Measurements from ENCODE around the gene YIF1B. TPM values are rescaled to one million over a fixed set of nuclear protein-coding genes. Genes with fewer than 3 reads are reported as not detected.

The YIF1B gene
- total and polyA plus RNA-seq, 5 donors from 2014 or later: 22.9 to 47.7 (median 35.6) TPM

DNA sequence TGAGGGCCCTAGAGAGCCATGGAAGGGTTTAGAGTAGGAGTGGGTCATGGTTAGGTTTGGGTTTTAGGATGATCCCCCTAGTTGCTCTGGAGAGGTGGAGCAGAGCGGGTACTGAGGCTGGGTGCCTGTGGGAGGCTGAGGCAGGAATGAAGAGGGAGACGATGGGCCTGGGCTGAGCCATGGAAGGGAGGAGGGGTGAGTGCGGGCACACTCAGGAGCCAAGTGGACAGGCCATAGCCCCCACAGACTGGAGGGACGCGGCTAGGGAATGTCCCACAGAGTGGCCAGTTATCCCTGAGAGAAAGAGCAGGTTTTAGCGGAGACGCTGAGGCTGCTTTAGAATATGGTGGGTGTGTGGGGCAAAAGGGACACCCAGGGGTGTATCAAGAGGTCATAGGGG, 13.9 kb upstream of the YIF1B start:
- Mint-ChIP-seq H3K4me3 (no peak overlapping the region), H3K4me1 (peaks cover 0 to 5% (median 1%) of the 10 kb centered on the region in 4 donors), H3K27me3 (no peaks in the 10 kb centered on the region), H3K27ac (peak overlapping the region in 1 of 3 donors; percentile 18), H3K9me3 (no peaks in the 10 kb centered on the region), H3K36me3 (peaks cover 28% of the 10 kb centered on the region)
- ATAC-seq (ENCODE audit: low read depth in 2 of 2) (no peak), DNase-seq (no peak)
- no peaks in the 10 kb centered on the region for H3K27me3 ChIP-seq (ENCODE audit: control insufficient read depth, insufficient read depth, low read length)
- peaks cover 22% of the 10 kb centered on the region for H3K36me3 ChIP-seq (ENCODE audit: control insufficient read depth, insufficient read depth, low read length)
- no peaks in the 10 kb centered on the region for H3K9me3 ChIP-seq (ENCODE audit: control insufficient read depth in 2 of 2, low read length in 2 of 2)
- no peaks in the 10 kb centered on the region for H3K4me1 ChIP-seq (ENCODE audit: control insufficient read depth, insufficient read depth, low read length, poor library complexity, severe bottlenecking)
- H3K4me3 ChIP-seq (ENCODE audit: low read depth, low read length): no peak overlapping the region
- H3K27ac ChIP-seq (ENCODE audit: insufficient read depth, low read length, poor library complexity, severe bottlenecking): no peak overlapping the region

GRCh38 chr19:38326591-38326990, 10.8 kb upstream of the YIF1B start:
- peak overlapping the region in 1 of 3 donors; percentile 63 for H3K27ac Mint-ChIP-seq
- H3K4me3 Mint-ChIP-seq: no peak overlapping the region
- no peak overlapping the region for H3K4me3 ChIP-seq (ENCODE audit: low read depth, low read length)
- no peak for ATAC-seq (ENCODE audit: low read depth in 2 of 2)
- no peaks in the 10 kb centered on the region for H3K27me3 ChIP-seq (ENCODE audit: control insufficient read depth, insufficient read depth, low read length)
- peaks cover 33% of the 10 kb centered on the region for H3K36me3 Mint-ChIP-seq
- peaks cover 3% of the 10 kb centered on the region for H3K4me1 ChIP-seq (ENCODE audit: control insufficient read depth, insufficient read depth, low read length, poor library complexity, severe bottlenecking)
- no peaks in the 10 kb centered on the region for H3K27me3 Mint-ChIP-seq
- DNase-seq: no peak
- H3K9me3 Mint-ChIP-seq: no peaks in the 10 kb centered on the region
- H3K27ac ChIP-seq (ENCODE audit: insufficient read depth, low read length, poor library complexity, severe bottlenecking): no peak overlapping the region
- H3K9me3 ChIP-seq (ENCODE audit: control insufficient read depth in 2 of 2, low read length in 2 of 2): no peaks in the 10 kb centered on the region
- peaks cover 9 to 13% (median 12%) of the 10 kb centered on the region in 4 donors for H3K4me1 Mint-ChIP-seq
- H3K36me3 ChIP-seq (ENCODE audit: control insufficient read depth, insufficient read depth, low read length): peaks cover 22% of the 10 kb centered on the region

GRCh38 chr19:38324431-38324830, 8.7 kb upstream of the YIF1B start:
- H3K4me3 Mint-ChIP-seq: no peak overlapping the region
- H3K4me3 ChIP-seq (ENCODE audit: low read depth, low read length): no peak overlapping the region
- H3K36me3 ChIP-seq (ENCODE audit: control insufficient read depth, insufficient read depth, low read length): peaks cover 22% of the 10 kb centered on the region

DNA sequence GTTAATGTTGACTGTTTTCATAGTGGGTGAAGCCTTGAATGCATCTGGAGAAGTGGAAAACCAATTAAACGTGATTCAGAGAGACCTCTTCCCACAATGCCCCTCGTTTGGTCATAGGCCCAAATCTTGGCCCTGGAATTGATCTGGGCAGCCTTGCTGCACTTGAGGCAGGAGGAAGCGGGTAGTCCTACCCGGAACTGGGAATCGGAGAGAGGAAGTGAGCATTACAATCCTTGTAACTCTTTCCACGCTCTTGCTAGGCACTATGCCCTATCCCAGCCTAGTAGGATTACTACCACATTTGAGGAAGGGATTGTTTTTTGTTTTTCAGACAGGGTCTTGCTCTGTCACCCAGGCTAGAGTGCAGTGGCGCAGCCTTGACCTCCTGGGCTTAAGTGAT, 7.5 kb upstream of the YIF1B start:
- Mint-ChIP-seq H3K4me3 (peak overlapping the region in 1 of 4 donors; percentile 82), H3K27me3 (no peaks in the 10 kb centered on the region), H3K9me3 (no peaks in the 10 kb centered on the region), H3K4me1 (peaks cover 15 to 40% (median 28%) of the 10 kb centered on the region in 4 donors), H3K36me3 (peaks cover 23% of the 10 kb centered on the region), H3K27ac (peak overlapping the region in 2 of 3 donors; percentile 76 to 78)
- H3K36me3 ChIP-seq (ENCODE audit: control insufficient read depth, insufficient read depth, low read length): peaks cover 21% of the 10 kb centered on the region
- H3K4me1 ChIP-seq (ENCODE audit: control insufficient read depth, insufficient read depth, low read length, poor library complexity, severe bottlenecking): peaks cover 31% of the 10 kb centered on the region
- H3K4me3 ChIP-seq (ENCODE audit: low read depth, low read length): no peak overlapping the region
- no peaks in the 10 kb centered on the region for H3K9me3 ChIP-seq (ENCODE audit: control insufficient read depth in 2 of 2, low read length in 2 of 2)
- DNase-seq (no peak), ATAC-seq (ENCODE audit: low read depth in 2 of 2) (no peak)
- H3K27ac ChIP-seq (ENCODE audit: insufficient read depth, low read length, poor library complexity, severe bottlenecking): no peak overlapping the region
- no peaks in the 10 kb centered on the region for H3K27me3 ChIP-seq (ENCODE audit: control insufficient read depth, insufficient read depth, low read length)

More at GRCh38 chr19:38324431-38324830, 8.7 kb upstream of the YIF1B start:
- no peaks in the 10 kb centered on the region for H3K27me3 Mint-ChIP-seq
- H3K4me1 Mint-ChIP-seq: peaks cover 12 to 29% (median 21%) of the 10 kb centered on the region in 4 donors
- Histone ChIP-seq H3K27me3 (ENCODE audit: control insufficient read depth, insufficient read depth, low read length) (no peaks in the 10 kb centered on the region), H3K9me3 (ENCODE audit: control insufficient read depth in 2 of 2, low read length in 2 of 2) (no peaks in the 10 kb centered on the region), H3K4me1 (ENCODE audit: control insufficient read depth, insufficient read depth, low read length, poor library complexity, severe bottlenecking) (peaks cover 24% of the 10 kb centered on the region), H3K27ac (ENCODE audit: insufficient read depth, low read length, poor library complexity, severe bottlenecking) (no peak overlapping the region)
- no peaks in the 10 kb centered on the region for H3K9me3 Mint-ChIP-seq
- peaks cover 30% of the 10 kb centered on the region for H3K36me3 Mint-ChIP-seq
- H3K27ac Mint-ChIP-seq: no peak overlapping the region
- ATAC-seq (ENCODE audit: low read depth in 2 of 2) (no peak), DNase-seq (no peak)

- H3K36me3 Mint-ChIP-seq: peaks cover 13% of the 10 kb centered on the region
- H3K27ac Mint-ChIP-seq: peak overlapping the region; percentile 3 to 94 (median 28)
- no peaks in the 10 kb centered on the region for H3K27me3 ChIP-seq (ENCODE audit: control insufficient read depth, insufficient read depth, low read length)
- peaks cover 40% of the 10 kb centered on the region for H3K4me1 ChIP-seq (ENCODE audit: control insufficient read depth, insufficient read depth, low read length, poor library complexity, severe bottlenecking)
- H3K27ac ChIP-seq (ENCODE audit: insufficient read depth, low read length, poor library complexity, severe bottlenecking): peak overlapping the region; percentile 14
- H3K36me3 ChIP-seq (ENCODE audit: control insufficient read depth, insufficient read depth, low read length): peaks cover 5% of the 10 kb centered on the region
- no peaks in the 10 kb centered on the region for H3K9me3 ChIP-seq (ENCODE audit: control insufficient read depth in 2 of 2, low read length in 2 of 2)
- no peaks in the 10 kb centered on the region for H3K27me3 Mint-ChIP-seq
- H3K4me3 ChIP-seq (ENCODE audit: low read depth, low read length): no peak overlapping the region
- H3K9me3 Mint-ChIP-seq: no peaks in the 10 kb centered on the region
- ATAC-seq (ENCODE audit: low read depth in 2 of 2) (no peak), DNase-seq (no peak)
- H3K4me1 Mint-ChIP-seq: peaks cover 11 to 53% (median 40%) of the 10 kb centered on the region in 4 donors
- peak overlapping the region; percentile 85 to 88 (median 88) for H3K4me3 Mint-ChIP-seq
Observed at GRCh38 chr19:38321646-38322196, 6.0 kb upstream of the YIF1B start.

GRCh38 chr19:38320969-38321339, 5.2 kb upstream of the YIF1B start:
- Mint-ChIP-seq H3K4me1 (peaks cover 11 to 61% (median 44%) of the 10 kb centered on the region in 4 donors), H3K36me3 (peaks cover 12% of the 10 kb centered on the region), H3K27me3 (no peaks in the 10 kb centered on the region), H3K27ac (peak overlapping the region in 2 of 3 donors; percentile 3 to 94), H3K9me3 (peaks cover 0 to 1% (median 0%) of the 10 kb centered on the region in 7 donors), H3K4me3 (peak overlapping the region; percentile 85 to 88 (median 88))
- Histone ChIP-seq H3K4me3 (ENCODE audit: low read depth, low read length) (no peak overlapping the region), H3K27me3 (ENCODE audit: control insufficient read depth, insufficient read depth, low read length) (no peaks in the 10 kb centered on the region), H3K36me3 (ENCODE audit: control insufficient read depth, insufficient read depth, low read length) (no peaks in the 10 kb centered on the region), H3K9me3 (ENCODE audit: control insufficient read depth in 2 of 2, low read length in 2 of 2) (no peaks in the 10 kb centered on the region), H3K4me1 (ENCODE audit: control insufficient read depth, insufficient read depth, low read length, poor library complexity, severe bottlenecking) (peaks cover 48% of the 10 kb centered on the region), H3K27ac (ENCODE audit: insufficient read depth, low read length, poor library complexity, severe bottlenecking) (peak overlapping the region; percentile 14)
- ATAC-seq (ENCODE audit: low read depth in 2 of 2): no peak
- no peak for DNase-seq

- Mint-ChIP-seq H3K9me3 (peaks cover 0 to 1% (median 0%) of the 10 kb centered on the region in 7 donors), H3K27ac (peak within 1 kb of the TSS; percentile 90 to 94 (median 90)), H3K4me1 (peaks cover 11 to 65% (median 47%) of the 10 kb centered on the region in 4 donors), H3K27me3 (no peaks in the 10 kb centered on the region), H3K36me3 (peaks cover 5% of the 10 kb centered on the region), H3K4me3 (peak within 1 kb of the TSS; percentile 87 to 90 (median 88))
- peak within 1 kb of the TSS; percentile 73 for H3K4me3 ChIP-seq (ENCODE audit: low read depth, low read length)
- H3K9me3 ChIP-seq (ENCODE audit: control insufficient read depth in 2 of 2, low read length in 2 of 2): no peaks in the 10 kb centered on the region
- H3K36me3 ChIP-seq (ENCODE audit: control insufficient read depth, insufficient read depth, low read length): no peaks in the 10 kb centered on the region
- peak within 1 kb of the TSS; percentile 57 for H3K27ac ChIP-seq (ENCODE audit: insufficient read depth, low read length, poor library complexity, severe bottlenecking)
- peak; percentile 38 to 56 (median 44) for DNase-seq
- no peak for ATAC-seq (ENCODE audit: low read depth in 2 of 2)
- H3K27me3 ChIP-seq (ENCODE audit: control insufficient read depth, insufficient read depth, low read length): no peaks in the 10 kb centered on the region
- peaks cover 54% of the 10 kb centered on the region for H3K4me1 ChIP-seq (ENCODE audit: control insufficient read depth, insufficient read depth, low read length, poor library complexity, severe bottlenecking)
Observed at GRCh38 chr19:38319421-38320258, 3.9 kb upstream of the YIF1B start, which contains the start of gene KCNK6. KCNK6 (plus strand) TSS chr19:38319845; CDS start chr19:38319951, 106 bp downstream.

Data from CD4-positive, CD25-positive, alpha-beta regulatory T cell (primary cell).